Esophagus squamous epithelium (tissue), 5 donors: ENCODE results near the gene IGF1R. TPM values are rescaled to one million over a fixed set of nuclear protein-coding genes. Genes with fewer than 3 reads are reported as not detected.

Experiments used
- DNase-seq: peaks from one replicate; lab custom pipeline; 2025; lab: John Stamatoyannopoulos, UW
- H3K27ac ChIP-seq, 4 donors: fragments of 200-600 bp; sonication (generic); one replicate each; pipeline ENCODE4 v1.5.1; 2016 to 2019; ENCODE audit warnings: mild to moderate bottlenecking in 1 of 4
- H3K27me3 ChIP-seq, 4 donors: fragments of 200-600 bp; sonication (generic); 1 replicate in 3 of 4; 2 replicates in 1 of 4; pipeline versions ENCODE4 v1.5.1 to v1.6.0; 2017 to 2021; ENCODE audit warnings: antibody characterized with exemption in 1 of 4
- H3K36me3 ChIP-seq, 3 donors: fragments of 200-600 bp; sonication (generic); one replicate each; pipeline ENCODE4 v1.5.1; 2016 to 2019
- H3K4me1 ChIP-seq, 3 donors: fragments of 200-600 bp; sonication (generic); one replicate each; pipeline ENCODE4 v1.5.1; 2017 to 2019
- H3K4me3 ChIP-seq, 4 donors: fragments of 200-600 bp; sonication (generic); 1 replicate in 3 of 4; 2 replicates in 1 of 4; pipeline ENCODE4 v1.5.1; 2016 to 2019; ENCODE audit warnings: mild to moderate bottlenecking in 2 of 4, moderate library complexity in 1 of 4
- H3K9me3 ChIP-seq, 3 donors: fragments of 200-600 bp; sonication (generic); one replicate each; pipeline ENCODE4 v1.5.1; 2016 to 2019
- CTCF ChIP-seq, 6 experiments: fragments of 450-650 bp in 4 of 6; fragments of 200-600 bp in 2 of 6; sonication (generic) in 2 of 6; IDR thresholded peaks; one replicate each; pipeline ENCODE4 v1.5.1; 2016 to 2019; ENCODE audit warnings: antibody characterized with exemption in 6 of 6, mild to moderate bottlenecking in 4 of 6, moderate library complexity in 4 of 6
- POLR2A ChIP-seq, 4 donors: fragments of 450-650 bp; IDR thresholded peaks; one replicate each; pipeline ENCODE4 v1.6.1; 2017; ENCODE audit warnings: antibody characterized with exemption in 4 of 4, mild to moderate bottlenecking in 4 of 4, moderate library complexity in 3 of 4
- WGBS, 2 donors: methylation state at CpG; one replicate each; pipeline ENCODE4 v1.1.5; 2018; 5-methylcytosine and 5-hydroxymethylcytosine counted together
- intact Hi-C: fragments of 100-400 bp; cut with DNase I; formaldehyde crosslinking; loops from one replicate; pipeline ENCODE4 v1.15.0; 2022
- total RNA-seq, 4 donors: library from RNA; depleted of rRNA; stranded (reverse); fragments of >200 nt; gene quantifications; one replicate each; pipeline ENCODE4 v1.1.0, GENCODE V29; 2016
- donor health status: DM: yes; HTN: yes; CAD: no.

The IGF1R gene
- total RNA-seq, 4 donors from 2014 or later, result 20.5 to 54.8 (median 40.4) TPM

GRCh38 chr15:98626153-98626552 is 22.2 kb upstream of the IGF1R start:
- no peaks in the 10 kb centered on the region for H3K9me3 ChIP-seq
- peaks cover 0 to 76% (median 4%) of the 10 kb centered on the region in 4 donors for H3K27me3 ChIP-seq
- no peaks in the 10 kb centered on the region for H3K4me1 ChIP-seq
- no peak for DNase-seq
- 76 to 94% methylated on average over 4 of the region's 4 CpGs for WGBS, 2 donors
- H3K27ac ChIP-seq, result no peak overlapping the region
- H3K36me3 ChIP-seq, result no peaks in the 10 kb centered on the region
- no peak overlapping the region for H3K4me3 ChIP-seq
- TF ChIP-seq CTCF (IDR thresholded peaks at IDR 0.05), result no peak
- no peak for TF ChIP-seq POLR2A (IDR thresholded peaks at IDR 0.05)
- intact Hi-C loops, result no loop called here

GRCh38 chr15:98628216-98628615 is 20.1 kb upstream of the IGF1R start:
- Histone ChIP-seq H3K4me1 (no peaks in the 10 kb centered on the region), H3K27ac (no peak overlapping the region), H3K9me3 (no peaks in the 10 kb centered on the region), H3K4me3 (no peak overlapping the region), H3K36me3 (no peaks in the 10 kb centered on the region), H3K27me3 (peaks cover 0 to 63% (median 2%) of the 10 kb centered on the region in 4 donors)
- TF ChIP-seq POLR2A (IDR thresholded peaks at IDR 0.05), result no peak
- no peak for TF ChIP-seq CTCF (IDR thresholded peaks at IDR 0.05)
- 52 to 89% methylated on average over 1 of the region's 1 CpG for WGBS, 2 donors
- intact Hi-C loops, result no loop called here
- DNase-seq, result no peak

- 77 to 85% methylated on average over 6 of the region's 7 CpGs for WGBS, 2 donors
- no peak overlapping the region for H3K27ac ChIP-seq
- no peak for DNase-seq
- no peaks in the 10 kb centered on the region for H3K36me3 ChIP-seq
- no peak for TF ChIP-seq CTCF (IDR thresholded peaks at IDR 0.05)
- TF ChIP-seq POLR2A (IDR thresholded peaks at IDR 0.05), result no peak
- no peaks in the 10 kb centered on the region for H3K4me1 ChIP-seq
- no peaks in the 10 kb centered on the region for H3K9me3 ChIP-seq
- intact Hi-C loops, result loop anchor here (10.0 kb wide), 1 partner anchor 191 kb away; no protein-coding TSS in a partner anchor
- no peak overlapping the region for H3K4me3 ChIP-seq
- peaks cover 0 to 42% (median 0%) of the 10 kb centered on the region in 4 donors for H3K27me3 ChIP-seq
Measured at GRCh38 chr15:98635848-98636247, 12.5 kb upstream of the IGF1R start.

- 76 to 78% methylated on average over 4 of the region's 4 CpGs for WGBS, 2 donors
- H3K27me3 ChIP-seq, result peaks cover 0 to 35% (median 0%) of the 10 kb centered on the region in 4 donors
- H3K4me1 ChIP-seq, result peaks cover 0 to 12% (median 0%) of the 10 kb centered on the region in 3 donors
- no peak for DNase-seq
- H3K27ac ChIP-seq, result no peak overlapping the region
- H3K4me3 ChIP-seq, result no peak overlapping the region
- no peaks in the 10 kb centered on the region for H3K36me3 ChIP-seq
- no peak for TF ChIP-seq CTCF (IDR thresholded peaks at IDR 0.05)
- no peak for TF ChIP-seq POLR2A (IDR thresholded peaks at IDR 0.05)
- intact Hi-C loops, result loop anchor here (10.0 kb wide), 1 partner anchor 422 kb away; no protein-coding TSS in a partner anchor
- H3K9me3 ChIP-seq, result no peaks in the 10 kb centered on the region
Measured at GRCh38 chr15:98643115-98643514, 5.2 kb upstream of the IGF1R start.

- H3K4me3 ChIP-seq, result peak overlapping the region; percentile 69 to 93 (median 82)
- 7 to 8% methylated on average over 7 of the region's 7 CpGs for WGBS, 2 donors
Measured at GRCh38 chr15:98646546-98647025, 1.8 kb upstream of the IGF1R start.

More at GRCh38 chr15:98646546-98647025, 1.8 kb upstream of the IGF1R start:
- TF ChIP-seq CTCF (IDR thresholded peaks at IDR 0.05), result no peak
- no peak for TF ChIP-seq POLR2A (IDR thresholded peaks at IDR 0.05)
- H3K4me1 ChIP-seq, result peaks cover 0 to 33% (median 0%) of the 10 kb centered on the region in 3 donors
- no peaks in the 10 kb centered on the region for H3K9me3 ChIP-seq
- DNase-seq, result no peak
- peaks cover 0 to 36% (median 0%) of the 10 kb centered on the region in 4 donors for H3K27me3 ChIP-seq
- intact Hi-C loops, result loop anchor here (5.0 to 10.0 kb wide), 2 partner anchors 124 to 418 kb away; no protein-coding TSS in a partner anchor
- H3K36me3 ChIP-seq, result no peaks in the 10 kb centered on the region
- H3K27ac ChIP-seq, result peak overlapping the region in 3 of 4 donors; percentile 85 to 98 (median 97)
